GM21529 (cell line): ENCODE results near the gene MARCHF7.
"Not testable (repeated sequence)": the region's sequence is repeated elsewhere in the genome, so short reads cannot be mapped to it uniquely, and the experiment has no call there.

Experiments
- ATAC-seq: cut with Tn5 transposase; IDR thresholded peaks from one replicate; pipeline ENCODE4 v1.9.1; 2021; ENCODE audit not compliant: unreplicated experiment

Gene MARCHF7

GRCh38 chr2:159716409-159716808, 4.1 kb downstream of the MARCHF7 start:
- not testable (repeated sequence) for ATAC-seq

GRCh38 chr2:159716857-159717256, 4.6 kb downstream of the MARCHF7 start:
- ATAC-seq, result no peak

- no peak for ATAC-seq
These were observed 8.4 kb downstream of the MARCHF7 start for GRCh38 chr2:159720676-159721075.

- no peak for ATAC-seq
These were observed 10.3 kb downstream of the MARCHF7 start for GRCh38 chr2:159722580-159722979.

GRCh38 chr2:159724795-159725572, 12.7 kb downstream of the MARCHF7 start:
- ATAC-seq, result not testable (repeated sequence)

GRCh38 chr2:159725713-159726112, 13.4 kb downstream of the MARCHF7 start:
- ATAC-seq, result no peak

- ATAC-seq, result no peak
These were observed 16.3 kb downstream of the MARCHF7 start for GRCh38 chr2:159728629-159729028.

GRCh38 chr2:159735648-159736047, 23.3 kb downstream of the MARCHF7 start:
- no peak for ATAC-seq

- ATAC-seq, result no peak
These were observed 23.7 kb downstream of the MARCHF7 start for GRCh38 chr2:159736048-159736447.

GRCh38 chr2:159737292-159737916, 25.1 kb downstream of the MARCHF7 start:
- no peak for ATAC-seq

- no peak for ATAC-seq
These were observed 25.6 kb downstream of the MARCHF7 start for GRCh38 chr2:159737917-159738296.

- ATAC-seq, result no peak
These were observed 26.4 kb downstream of the MARCHF7 start for GRCh38 chr2:159738509-159739390.

GRCh38 chr2:159742846-159743245, 30.5 kb downstream of the MARCHF7 start:
- ATAC-seq, result no peak

GRCh38 chr2:159744363-159744762, 32.1 kb downstream of the MARCHF7 start:
- ATAC-seq, result no peak

- not testable (repeated sequence) for ATAC-seq
These were observed 32.9 kb downstream of the MARCHF7 start for GRCh38 chr2:159745237-159745636.

- ATAC-seq, result no peak
These were observed 35.8 kb downstream of the MARCHF7 start for GRCh38 chr2:159748089-159748488.

GRCh38 chr2:159750873-159751272, 38.6 kb downstream of the MARCHF7 start:
- no peak for ATAC-seq

- ATAC-seq, result no peak
These were observed 41.5 kb downstream of the MARCHF7 start for GRCh38 chr2:159753797-159754196.

GRCh38 chr2:159755014-159755413, 42.7 kb downstream of the MARCHF7 start:
- no peak for ATAC-seq

GRCh38 chr2:159755788-159756187, 43.5 kb downstream of the MARCHF7 start:
- ATAC-seq, result no peak

- ATAC-seq, result no peak
These were observed 45.9 kb downstream of the MARCHF7 start for GRCh38 chr2:159758239-159758638.

- ATAC-seq, result no peak
These were observed 46.4 kb downstream of the MARCHF7 start for GRCh38 chr2:159758686-159759085.
